DND-41 (cell line): ENCODE measurements around the gene SLC34A3.

Experiments used
- ATAC-seq: fragments of 200-7000 bp; cut with Tn5 transposase; 3 replicates; pipeline ENCODE4 v1.9.1; 2021; ENCODE audit warnings: low read depth; ENCODE audit not compliant: insufficient read depth
- DNase-seq: peaks from one replicate; pipeline ENCODE4 v3.0.0-alpha.2; 2020
- H2AFZ ChIP-seq: 2 replicates; pipeline ENCODE4 v1.6.0; 2012; ENCODE audit warnings: low read depth, low read length
- H3K27ac ChIP-seq: 2 replicates; pipeline ENCODE4 v1.5.1; 2012; ENCODE audit warnings: low read length, inconsistent platforms
- H3K27me3 ChIP-seq: fragments of 200-600 bp; sonication (generic); 2 replicates; pipeline ENCODE4 v1.6.0; 2012; ENCODE audit warnings: low read length, mild to moderate bottlenecking, inconsistent platforms; ENCODE audit not compliant: insufficient read depth, poor library complexity
- H3K36me3 ChIP-seq: 2 replicates; pipeline ENCODE4 v1.5.1; 2012; ENCODE audit warnings: low read length, inconsistent platforms; ENCODE audit not compliant: insufficient read depth
- H3K4me1 ChIP-seq: 2 replicates; pipeline ENCODE4 v1.5.1; 2012; ENCODE audit warnings: mild to moderate bottlenecking, low read length; ENCODE audit not compliant: insufficient read depth
- H3K4me2 ChIP-seq: 2 replicates; pipeline ENCODE4 v1.6.0; 2012; ENCODE audit warnings: mild to moderate bottlenecking, moderate library complexity, low read length, inconsistent platforms; ENCODE audit not compliant: insufficient read depth
- H3K4me3 ChIP-seq, 2 experiments: fragments of 200-600 bp in 1 of 2; shearing (Covaris generic) in 1 of 2; 2 replicates each; pipeline ENCODE4 v1.5.1; 2012 to 2016; ENCODE audit warnings: inconsistent platforms in 2 of 2, low read length in 2 of 2, mild to moderate bottlenecking in 2 of 2, low read depth in 1 of 2, moderate library complexity in 1 of 2
- H3K79me2 ChIP-seq: 2 replicates; pipeline ENCODE4 v1.6.0; 2012; ENCODE audit warnings: low read length, inconsistent platforms; ENCODE audit not compliant: insufficient read depth
- H3K9ac ChIP-seq: 2 replicates; pipeline ENCODE4 v1.6.0; 2012; ENCODE audit warnings: low read depth, mild to moderate bottlenecking, inconsistent platforms, low read length, moderate library complexity
- H3K9me3 ChIP-seq: 2 replicates; pipeline ENCODE4 v1.5.1; 2012; ENCODE audit warnings: low read length, moderate library complexity, mild to moderate bottlenecking, inconsistent platforms; ENCODE audit not compliant: insufficient read depth, severe bottlenecking
- H4K20me1 ChIP-seq: 2 replicates; pipeline ENCODE4 v1.6.0; 2012; ENCODE audit warnings: low read length; ENCODE audit not compliant: insufficient read depth
- CTCF ChIP-seq: IDR thresholded peaks from 2 replicates; pipeline ENCODE4 v1.5.1; 2012; ENCODE audit warnings: borderline replicate concordance, low read length, moderate library complexity, mild to moderate bottlenecking; ENCODE audit not compliant: poor library complexity, severe bottlenecking; ENCODE audit errors: extremely low read depth
- EZH2 ChIP-seq: IDR thresholded peaks from 3 replicates; pipeline ENCODE4 v1.6.1; 2012; ENCODE audit warnings: borderline replicate concordance, low read depth, mild to moderate bottlenecking, moderate library complexity, low read length, inconsistent platforms; ENCODE audit not compliant: severe bottlenecking

The SLC34A3 gene

GRCh38 chr9:137221095-137221505 is 9.6 kb upstream of the SLC34A3 start:
- Histone ChIP-seq H3K9me3 (no peaks in the 10 kb centered on the region), H3K36me3 (peaks cover under 1% of the 10 kb centered on the region; the same call in 1 of the 2 replicates), H3K9ac (no peak overlapping the region), H4K20me1 (no peaks in the 10 kb centered on the region; the same call in 1 of the 2 replicates), H3K4me2 (no peak overlapping the region), H3K27me3 (no peaks in the 10 kb centered on the region), H3K27ac (no peak overlapping the region), H3K4me1 (peaks cover 17% of the 10 kb centered on the region), H3K4me3 (no peak overlapping the region), H2AFZ (no peak overlapping the region), H3K79me2 (no peaks in the 10 kb centered on the region)
- ATAC-seq, result no peak
- TF ChIP-seq CTCF (no peak), EZH2 (no peak)
- DNase-seq, result no peak

DNA sequence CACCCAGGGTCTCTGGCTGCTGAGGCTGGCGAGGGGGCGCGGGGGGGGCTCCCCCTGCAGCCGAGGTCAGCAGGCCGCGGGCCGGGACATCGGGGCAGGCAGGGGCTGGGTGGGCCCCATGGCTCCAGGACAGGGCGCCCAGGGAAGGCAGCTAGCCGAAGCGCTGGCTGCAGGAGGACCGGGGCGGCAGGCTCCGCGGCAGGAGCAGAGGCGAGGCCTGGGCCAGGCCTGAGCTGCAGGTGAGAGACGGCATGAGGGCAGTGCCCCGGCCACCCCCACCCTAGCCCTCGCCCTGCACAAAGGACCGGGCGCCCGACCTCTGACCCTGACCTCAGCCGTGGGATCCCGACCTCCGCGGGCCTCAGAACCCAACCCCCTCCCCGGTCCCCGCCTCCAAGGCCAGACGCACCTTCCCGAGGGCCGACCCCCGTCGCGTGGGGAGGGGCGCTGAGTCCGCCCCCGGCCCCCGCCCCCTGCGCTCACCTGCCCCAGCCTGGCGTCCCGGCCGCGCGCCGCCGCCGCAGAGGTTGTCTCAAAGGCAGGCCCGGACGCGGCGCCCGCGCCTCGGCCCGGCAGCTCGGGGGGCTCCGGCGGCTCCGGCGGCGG is 9.1 kb upstream of the SLC34A3 start:
- Histone ChIP-seq H3K9me3 (no peaks in the 10 kb centered on the region), H3K27me3 (no peaks in the 10 kb centered on the region), H2AFZ (no peak overlapping the region), H3K79me2 (no peaks in the 10 kb centered on the region), H3K36me3 (no peaks in the 10 kb centered on the region; the same call in 1 of the 2 replicates), H3K4me1 (peaks cover 17% of the 10 kb centered on the region), H3K9ac (no peak overlapping the region), H3K4me3 (no peak overlapping the region), H3K4me2 (no peak overlapping the region), H3K27ac (no peak overlapping the region), H4K20me1 (no peaks in the 10 kb centered on the region; the same call in 1 of the 2 replicates)
- DNase-seq (no peak), ATAC-seq (no peak)
- no peak for TF ChIP-seq EZH2
- no peak for TF ChIP-seq CTCF

DNA sequence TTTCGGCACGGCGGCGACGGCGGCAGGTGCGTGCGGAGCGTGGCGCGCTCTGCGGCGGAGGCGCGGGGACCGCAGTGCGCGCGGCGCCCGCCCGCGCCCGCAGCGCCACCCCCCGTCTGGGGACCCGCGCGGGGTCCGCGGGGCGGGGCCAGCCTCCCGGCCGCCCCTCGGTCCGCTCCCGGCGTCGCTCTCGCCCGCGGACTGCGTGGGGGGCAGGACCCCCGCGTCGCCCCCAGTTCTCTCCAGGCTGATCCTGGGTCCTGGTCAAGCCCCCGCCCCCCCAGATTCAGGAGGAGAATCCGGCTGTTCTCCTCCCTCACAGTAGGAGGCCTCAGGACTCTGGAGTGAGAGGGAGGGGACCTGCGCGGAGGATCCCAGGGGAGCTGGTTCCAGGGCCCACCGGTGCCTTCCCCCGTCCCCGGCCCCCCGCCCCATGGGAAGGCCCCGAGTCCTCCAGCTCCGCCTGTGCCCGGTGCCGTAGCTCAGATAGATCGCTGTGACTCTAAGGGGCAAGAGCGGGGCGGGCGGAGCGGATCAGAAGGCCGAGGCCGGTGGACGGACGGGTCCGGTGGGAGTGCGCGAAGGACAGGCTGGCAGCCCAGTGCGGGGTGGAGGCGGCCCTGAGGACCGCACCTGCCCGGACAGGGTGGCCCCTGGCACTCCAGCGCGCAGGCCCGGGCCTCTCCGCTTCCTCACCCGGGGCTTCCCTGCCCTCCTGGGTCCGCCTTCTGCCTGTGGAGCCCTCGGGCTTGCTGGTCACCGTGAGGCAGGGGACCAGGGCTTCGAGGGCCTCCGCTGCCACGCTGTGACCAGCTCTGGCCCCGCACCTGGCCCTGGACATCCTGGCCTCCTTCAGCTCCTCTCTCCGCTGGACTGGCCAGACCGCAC is 8.3 kb upstream of the SLC34A3 start, which contains the start of gene RNF208:
Gene RNF208 (minus strand): TSS at position 51 of the 888 bp plus-strand sequence. CDS start 1,028 bp downstream, outside the sequence.
- peak within 1 kb of the TSS; percentile 85 for H3K27ac ChIP-seq
- H3K9ac ChIP-seq, result peak within 1 kb of the TSS; percentile 98
- no peak for TF ChIP-seq EZH2
- TF ChIP-seq CTCF, result no peak
- peak within 1 kb of the TSS; percentile 82 for H2AFZ ChIP-seq
- peak within 1 kb of the TSS; percentile 94 for H3K4me2 ChIP-seq
- peaks cover 20% of the 10 kb centered on the region for H3K4me1 ChIP-seq
- ATAC-seq (no peak), DNase-seq (no peak)
- no peaks in the 10 kb centered on the region for H3K27me3 ChIP-seq
- no peaks in the 10 kb centered on the region for H4K20me1 ChIP-seq
- H3K36me3 ChIP-seq, result no peaks in the 10 kb centered on the region; the same call in 1 of the 2 replicates
- peak within 1 kb of the TSS; percentile 68 to 96; a peak in 3 of 4 replicates for H3K4me3 ChIP-seq
- H3K79me2 ChIP-seq, result no peaks in the 10 kb centered on the region
- no peaks in the 10 kb centered on the region for H3K9me3 ChIP-seq
